Neural cell (in vitro differentiated cells): ENCODE measurements around the gene TRERF1. TPM values are rescaled to one million over a fixed set of nuclear protein-coding genes. Genes with fewer than 3 reads are reported as not detected.

Experiments
- H2AFZ ChIP-seq: fragments of 200-600, 300-800 bp; sonication (generic), shearing (Covaris generic); 2 replicates; pipeline ENCODE4 v1.6.0; 2014; ENCODE audit warnings: low read depth, mild to moderate bottlenecking, antibody characterized with exemption, low read length, moderate library complexity
- H3F3A ChIP-seq: fragments of 200-600 bp; shearing (Covaris generic); 2 replicates; pipeline ENCODE4 v1.6.1; 2016; ENCODE audit warnings: mild to moderate bottlenecking, moderate library complexity, mixed read lengths, antibody characterized with exemption, low read length; ENCODE audit not compliant: insufficient read depth, poor library complexity, severe bottlenecking
- H3K27ac ChIP-seq: fragments of 200-600, 300-800 bp; sonication (generic), shearing (Covaris generic); 2 replicates; pipeline ENCODE4 v1.5.1; 2014; ENCODE audit warnings: mild to moderate bottlenecking, low read length, moderate library complexity
- H3K27me3 ChIP-seq: fragments of 300-800, 200-600 bp; sonication (generic), shearing (Covaris generic); 2 replicates; pipeline ENCODE4 v1.6.0; 2014; ENCODE audit warnings: mild to moderate bottlenecking, low read depth, low read length, moderate library complexity; ENCODE audit not compliant: insufficient read depth
- H3K36me3 ChIP-seq: fragments of 300-800, 200-600 bp; sonication (generic), shearing (Covaris generic); 2 replicates; pipeline ENCODE4 v1.5.1; 2014; ENCODE audit warnings: mild to moderate bottlenecking, antibody characterized with exemption, low read length, moderate library complexity; ENCODE audit not compliant: insufficient read depth
- H3K4me2 ChIP-seq: fragments of 300-800, 200-600 bp; sonication (generic), shearing (Covaris generic); 2 replicates; pipeline ENCODE4 v1.6.0; 2014; ENCODE audit warnings: mild to moderate bottlenecking, low read length
- H3K4me3 ChIP-seq: fragments of 300-800, 200-600 bp; sonication (generic), shearing (Covaris generic); 2 replicates; pipeline ENCODE4 v1.5.1; 2014; ENCODE audit warnings: mild to moderate bottlenecking, low read length, moderate library complexity
- H3K79me2 ChIP-seq: fragments of 200-600 bp; shearing (Covaris generic); replicated peaks from 2 replicates; pipeline ENCODE4 v1.6.0; 2014; ENCODE audit warnings: mild to moderate bottlenecking, low read length, moderate library complexity; ENCODE audit not compliant: insufficient read depth
- H3K9ac ChIP-seq: fragments of 300-800, 200-600 bp; sonication (generic), shearing (Covaris generic); 2 replicates; pipeline ENCODE4 v1.6.1; 2016; ENCODE audit warnings: mild to moderate bottlenecking, low read length, mixed read lengths
- H3K9me2 ChIP-seq: fragments of 200-600 bp; shearing (Covaris generic); 2 replicates; pipeline ENCODE4 v1.6.1; 2016; ENCODE audit warnings: mild to moderate bottlenecking, low read length, mixed read lengths; ENCODE audit not compliant: insufficient read depth
- H3K9me3 ChIP-seq: fragments of 200-600, 300-800 bp; sonication (generic), shearing (Covaris generic); 2 replicates; pipeline ENCODE4 v1.6.1; 2016; ENCODE audit warnings: mild to moderate bottlenecking, mixed run types, low read length, moderate library complexity, mixed read lengths
- H4K20me1 ChIP-seq: fragments of 200-600 bp; shearing (Covaris generic); 2 replicates; pipeline ENCODE4 v1.6.1; 2016; ENCODE audit warnings: mild to moderate bottlenecking, mixed run types; ENCODE audit not compliant: insufficient read depth
- EP300 ChIP-seq: fragments of 450-650 bp; conservative IDR thresholded peaks from 2 replicates; pipeline ENCODE4 v1.6.1; 2014; ENCODE audit warnings: antibody characterized with exemption, mild to moderate bottlenecking, moderate library complexity; ENCODE audit not compliant: poor library complexity, severe bottlenecking
- EZH2 ChIP-seq: fragments of 200-600, 300-800 bp; shearing (Covaris generic), sonication (generic); IDR thresholded peaks from 2 replicates; pipeline ENCODE4 v1.6.1; 2014; ENCODE audit warnings: antibody characterized with exemption, low read length, borderline replicate concordance, mild to moderate bottlenecking; ENCODE audit not compliant: insufficient read depth, poor library complexity, severe bottlenecking
- MXI1 ChIP-seq: fragments of 450-650 bp; conservative IDR thresholded peaks from 2 replicates; pipeline ENCODE4 v1.6.1; 2014; ENCODE audit warnings: antibody characterized with exemption, mild to moderate bottlenecking; ENCODE audit not compliant: poor library complexity, severe bottlenecking
- POLR2AphosphoS5 ChIP-seq: IDR thresholded peaks from 2 replicates; pipeline ENCODE4 v1.6.1; 2012
- RAD21 ChIP-seq: fragments of 450-650 bp; conservative IDR thresholded peaks from 2 replicates; pipeline ENCODE4 v1.6.1; 2014; ENCODE audit warnings: antibody characterized with exemption, mild to moderate bottlenecking, moderate library complexity
- REST ChIP-seq: IDR thresholded peaks from 2 replicates; pipeline ENCODE4 v1.6.1; 2012; ENCODE audit warnings: borderline replicate concordance
- SMC3 ChIP-seq: fragments of 450-650 bp; conservative IDR thresholded peaks from 2 replicates; pipeline ENCODE4 v1.6.1; 2014; ENCODE audit warnings: antibody characterized with exemption, mild to moderate bottlenecking, moderate library complexity; ENCODE audit not compliant: poor library complexity
- TAF1 ChIP-seq: IDR thresholded peaks from 2 replicates; pipeline ENCODE4 v1.6.1; 2012; ENCODE audit warnings: low read depth
- polyA plus RNA-seq: library from polyadenylated mRNA; depleted of rRNA; stranded (reverse); fragments of >200 nt; gene quantifications from 2 replicates; pipeline ENCODE4 v1.2.3, GENCODE V29; 2014
- TF ChIP-seq, protein P1 (sequence below): fragments of 450-650 bp; IDR thresholded peaks from 2 replicates; pipeline ENCODE4 v1.5.1; 2014; ENCODE audit warnings: antibody characterized with exemption, mild to moderate bottlenecking, moderate library complexity; ENCODE audit not compliant: poor library complexity, severe bottlenecking

TRERF1 gene
- polyA plus RNA-seq, 1 donor from 2014 or later: 4.5 TPM

GRCh38 chr6:42306439-42307140 is 145.1 kb downstream of the TRERF1 start:
- no peak overlapping the region for H2AFZ ChIP-seq
- H3K4me3 ChIP-seq: no peak overlapping the region
- no peak overlapping the region for H3K9ac ChIP-seq
- no peak overlapping the region for H3K27ac ChIP-seq
- H3K36me3 ChIP-seq: no peaks in the 10 kb centered on the region
- TF ChIP-seq SMC3 (no peak), RAD21 (no peak)
- TF ChIP-seq, protein P1, sequence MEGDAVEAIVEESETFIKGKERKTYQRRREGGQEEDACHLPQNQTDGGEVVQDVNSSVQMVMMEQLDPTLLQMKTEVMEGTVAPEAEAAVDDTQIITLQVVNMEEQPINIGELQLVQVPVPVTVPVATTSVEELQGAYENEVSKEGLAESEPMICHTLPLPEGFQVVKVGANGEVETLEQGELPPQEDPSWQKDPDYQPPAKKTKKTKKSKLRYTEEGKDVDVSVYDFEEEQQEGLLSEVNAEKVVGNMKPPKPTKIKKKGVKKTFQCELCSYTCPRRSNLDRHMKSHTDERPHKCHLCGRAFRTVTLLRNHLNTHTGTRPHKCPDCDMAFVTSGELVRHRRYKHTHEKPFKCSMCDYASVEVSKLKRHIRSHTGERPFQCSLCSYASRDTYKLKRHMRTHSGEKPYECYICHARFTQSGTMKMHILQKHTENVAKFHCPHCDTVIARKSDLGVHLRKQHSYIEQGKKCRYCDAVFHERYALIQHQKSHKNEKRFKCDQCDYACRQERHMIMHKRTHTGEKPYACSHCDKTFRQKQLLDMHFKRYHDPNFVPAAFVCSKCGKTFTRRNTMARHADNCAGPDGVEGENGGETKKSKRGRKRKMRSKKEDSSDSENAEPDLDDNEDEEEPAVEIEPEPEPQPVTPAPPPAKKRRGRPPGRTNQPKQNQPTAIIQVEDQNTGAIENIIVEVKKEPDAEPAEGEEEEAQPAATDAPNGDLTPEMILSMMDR: no peak
- H3K79me2 ChIP-seq: peaks cover 3% of the 10 kb centered on the region
- H3K4me2 ChIP-seq: no peak overlapping the region
- no peaks in the 10 kb centered on the region for H3K9me2 ChIP-seq
- H4K20me1 ChIP-seq: no peaks in the 10 kb centered on the region
- no peaks in the 10 kb centered on the region for H3F3A ChIP-seq
- no peaks in the 10 kb centered on the region for H3K9me3 ChIP-seq
- H3K27me3 ChIP-seq: no peaks in the 10 kb centered on the region

DNA sequence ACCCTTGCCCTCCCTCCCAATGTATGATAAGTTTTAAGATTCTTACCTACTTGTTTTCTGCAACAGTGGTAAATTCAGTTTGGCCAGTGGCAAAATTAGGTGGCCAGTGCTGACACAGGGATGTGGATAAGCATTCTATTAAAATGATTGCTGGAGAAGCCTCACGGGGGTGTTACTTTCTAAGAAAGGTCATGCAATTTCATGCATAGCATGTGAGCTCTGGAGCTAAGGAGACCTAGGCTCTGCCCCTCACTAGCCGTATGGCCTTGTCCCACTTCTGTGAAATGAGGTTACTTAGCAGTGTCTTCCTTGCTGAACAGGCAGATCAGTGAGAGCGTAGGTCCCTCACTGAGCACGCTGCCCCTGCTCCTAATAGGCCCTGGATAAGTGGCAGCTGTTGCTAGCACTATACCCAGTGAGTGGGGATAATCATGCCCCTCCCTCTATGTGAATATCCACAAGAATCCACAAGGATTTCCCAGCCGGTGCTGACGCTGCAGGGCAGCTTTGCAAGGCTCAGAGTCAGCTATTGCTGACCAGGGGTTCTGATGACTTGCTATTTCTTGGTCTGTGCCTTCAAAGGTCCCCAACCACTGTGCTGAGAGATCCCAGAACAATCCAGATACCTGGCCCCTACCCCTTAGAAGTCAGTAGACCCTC is 147.5 kb downstream of the TRERF1 start:
- Histone ChIP-seq H3K9ac (no peak overlapping the region), H3K9me3 (no peaks in the 10 kb centered on the region), H4K20me1 (no peaks in the 10 kb centered on the region), H3K79me2 (peaks cover 3% of the 10 kb centered on the region), H3K4me2 (no peak overlapping the region), H3K27me3 (no peaks in the 10 kb centered on the region), H3K4me3 (no peak overlapping the region), H3K27ac (no peak overlapping the region), H2AFZ (no peak overlapping the region), H3K9me2 (no peaks in the 10 kb centered on the region), H3K36me3 (no peaks in the 10 kb centered on the region), H3F3A (no peaks in the 10 kb centered on the region)
- TF ChIP-seq, protein P1: no peak
- TF ChIP-seq EP300 (no peak), POLR2AphosphoS5 (no peak), RAD21 (no peak), EZH2 (no peak), TAF1 (no peak), MXI1 (no peak), REST (no peak), SMC3 (no peak)
